Body of pancreas (tissue), 4 donors: ENCODE results near the gene SLC25A30. TPM values are rescaled to one million over a fixed set of nuclear protein-coding genes. Genes with fewer than 3 reads are reported as not detected.

Experiments used
- ATAC-seq: fragments of 150-250 bp; one replicate; pipeline ENCODE4 v1.9.1; 2016
- DNase-seq, 4 donors: peaks; one replicate each; pipeline ENCODE4 v3.0.0-alpha.2; 2019
- H3K27ac ChIP-seq, 4 donors: fragments of 200-600 bp; sonication (generic); 1 replicate in 3 of 4; 2 replicates in 1 of 4; pipeline versions ENCODE4 v1.5.1 to v1.6.1; 2016 to 2019; ENCODE audit warnings: mild to moderate bottlenecking in 1 of 4, mixed read lengths in 1 of 4, moderate library complexity in 1 of 4
- H3K27me3 ChIP-seq, 2 donors: fragments of 200-600 bp; sonication (generic); one replicate each; pipeline ENCODE4 v1.6.0; 2016; ENCODE audit warnings: mild to moderate bottlenecking in 1 of 2
- H3K36me3 ChIP-seq, 2 donors: fragments of 200-600 bp; sonication (generic); replicated peaks in 1 of 2; 2 replicates each; pipeline ENCODE4 v1.5.1; 2016; ENCODE audit warnings: low read depth in 2 of 2; ENCODE audit not compliant: insufficient read depth in 1 of 2
- H3K4me1 ChIP-seq: fragments of 200-600 bp; sonication (generic); one replicate; pipeline ENCODE4 v1.6.0; 2016
- H3K4me3 ChIP-seq, 2 donors: fragments of 200-600 bp; sonication (generic); 1 replicate in 1 of 2; 2 replicates in 1 of 2; pipeline ENCODE4 v1.5.1; 2016 to 2019
- H3K9me3 ChIP-seq, 3 donors: fragments of 200-600 bp; sonication (generic); 1 replicate in 2 of 3; 2 replicates in 1 of 3; pipeline ENCODE4 v1.5.1; 2016
- POLR2A ChIP-seq, 3 donors: fragments of 450-650 bp; IDR thresholded peaks; one replicate each; pipeline ENCODE4 v1.6.1; 2016; ENCODE audit warnings: antibody characterized with exemption in 3 of 3, mild to moderate bottlenecking in 2 of 3
- WGBS, 2 donors: methylation state at CpG; one replicate each; pipeline ENCODE4 v1.1.5; 2017; 5-methylcytosine and 5-hydroxymethylcytosine counted together
- intact Hi-C: fragments of 100-400 bp; cut with DNase I; formaldehyde crosslinking; loops from one replicate; pipeline ENCODE4 v1.15.1; 2023
- total RNA-seq, 2 donors: library from RNA; depleted of rRNA; stranded (reverse); fragments of >200 nt; gene quantifications; one replicate each; pipeline ENCODE4 v1.1.0, GENCODE V29; 2016
- TF ChIP-seq, protein P1 (sequence below), 7 experiments: fragments of 450-650 bp in 4 of 7; fragments of 200-600 bp in 3 of 7; sonication (generic) in 3 of 7; IDR thresholded peaks; one replicate each; pipeline ENCODE4 v1.5.1; 2016 to 2019; ENCODE audit warnings: antibody characterized with exemption in 7 of 7

The SLC25A30 gene
- total RNA-seq, 2 donors from 2014 or later: 7.3 to 10.1 TPM

- no peaks in the 10 kb centered on the region for H3K36me3 ChIP-seq
- H3K27me3 ChIP-seq: no peaks in the 10 kb centered on the region
- intact Hi-C loops: no loop called here
- peaks cover 8% of the 10 kb centered on the region for H3K4me1 ChIP-seq
- no peak for DNase-seq
- H3K9me3 ChIP-seq: no peaks in the 10 kb centered on the region
- H3K4me3 ChIP-seq: no peak overlapping the region
- 64 to 73% methylated on average over 3 of the region's 3 CpGs for WGBS, 2 donors
- TF ChIP-seq, protein P1, sequence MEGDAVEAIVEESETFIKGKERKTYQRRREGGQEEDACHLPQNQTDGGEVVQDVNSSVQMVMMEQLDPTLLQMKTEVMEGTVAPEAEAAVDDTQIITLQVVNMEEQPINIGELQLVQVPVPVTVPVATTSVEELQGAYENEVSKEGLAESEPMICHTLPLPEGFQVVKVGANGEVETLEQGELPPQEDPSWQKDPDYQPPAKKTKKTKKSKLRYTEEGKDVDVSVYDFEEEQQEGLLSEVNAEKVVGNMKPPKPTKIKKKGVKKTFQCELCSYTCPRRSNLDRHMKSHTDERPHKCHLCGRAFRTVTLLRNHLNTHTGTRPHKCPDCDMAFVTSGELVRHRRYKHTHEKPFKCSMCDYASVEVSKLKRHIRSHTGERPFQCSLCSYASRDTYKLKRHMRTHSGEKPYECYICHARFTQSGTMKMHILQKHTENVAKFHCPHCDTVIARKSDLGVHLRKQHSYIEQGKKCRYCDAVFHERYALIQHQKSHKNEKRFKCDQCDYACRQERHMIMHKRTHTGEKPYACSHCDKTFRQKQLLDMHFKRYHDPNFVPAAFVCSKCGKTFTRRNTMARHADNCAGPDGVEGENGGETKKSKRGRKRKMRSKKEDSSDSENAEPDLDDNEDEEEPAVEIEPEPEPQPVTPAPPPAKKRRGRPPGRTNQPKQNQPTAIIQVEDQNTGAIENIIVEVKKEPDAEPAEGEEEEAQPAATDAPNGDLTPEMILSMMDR (IDR thresholded peaks at IDR 0.05): no peak
- TF ChIP-seq POLR2A (IDR thresholded peaks at IDR 0.05): no peak
- no peak for ATAC-seq
- peak overlapping the region in 2 of 4 donors; percentile 24 to 39 for H3K27ac ChIP-seq
Measured at GRCh38 chr13:45439781-45440462, 21.7 kb upstream of the SLC25A30 start.

DNA sequence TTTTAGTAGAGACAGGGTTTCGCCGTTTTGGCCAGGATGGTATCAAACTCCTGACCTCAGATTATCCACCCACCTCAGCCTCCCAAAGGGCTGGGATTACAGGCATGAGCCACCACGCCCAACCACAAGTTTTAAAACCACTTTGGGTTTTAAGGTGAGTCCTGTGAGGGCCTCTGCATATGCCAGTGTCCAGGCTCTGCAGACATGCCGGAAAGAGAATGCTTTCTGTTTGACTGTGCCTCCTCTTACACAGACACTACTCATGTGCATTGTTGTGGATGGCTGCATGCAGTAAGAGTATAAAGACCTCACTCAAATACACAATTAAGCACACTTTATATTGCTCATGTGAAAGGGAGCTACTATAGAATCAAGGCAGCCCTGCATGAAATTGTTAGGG, 20.8 kb upstream of the SLC25A30 start:
- intact Hi-C loops: no loop called here
- 85 to 87% methylated on average over 2 to 4 of the region's 4 CpGs for WGBS, 2 donors
- Histone ChIP-seq H3K36me3 (no peaks in the 10 kb centered on the region), H3K9me3 (no peaks in the 10 kb centered on the region), H3K4me1 (peaks cover 15% of the 10 kb centered on the region), H3K27ac (no peak overlapping the region), H3K4me3 (no peak overlapping the region), H3K27me3 (no peaks in the 10 kb centered on the region)
- ATAC-seq (no peak), DNase-seq (no peak)
- TF ChIP-seq POLR2A (IDR thresholded peaks at IDR 0.05): no peak
- TF ChIP-seq, protein P1 (IDR thresholded peaks at IDR 0.05): no peak

- no peak for TF ChIP-seq POLR2A (IDR thresholded peaks at IDR 0.05)
- TF ChIP-seq, protein P1 (IDR thresholded peaks at IDR 0.05): no peak
- DNase-seq (no peak), ATAC-seq (no peak)
- intact Hi-C loops: no loop called here
- no peaks in the 10 kb centered on the region for H3K27me3 ChIP-seq
- H3K9me3 ChIP-seq: no peaks in the 10 kb centered on the region
- H3K36me3 ChIP-seq: no peaks in the 10 kb centered on the region
- H3K4me1 ChIP-seq: peaks cover 24% of the 10 kb centered on the region
- no peak overlapping the region for H3K27ac ChIP-seq
- 80 to 85% methylated on average over 4 of the region's 4 CpGs for WGBS, 2 donors
- no peak overlapping the region for H3K4me3 ChIP-seq
Measured at GRCh38 chr13:45437947-45438346, 19.8 kb upstream of the SLC25A30 start.

DNA sequence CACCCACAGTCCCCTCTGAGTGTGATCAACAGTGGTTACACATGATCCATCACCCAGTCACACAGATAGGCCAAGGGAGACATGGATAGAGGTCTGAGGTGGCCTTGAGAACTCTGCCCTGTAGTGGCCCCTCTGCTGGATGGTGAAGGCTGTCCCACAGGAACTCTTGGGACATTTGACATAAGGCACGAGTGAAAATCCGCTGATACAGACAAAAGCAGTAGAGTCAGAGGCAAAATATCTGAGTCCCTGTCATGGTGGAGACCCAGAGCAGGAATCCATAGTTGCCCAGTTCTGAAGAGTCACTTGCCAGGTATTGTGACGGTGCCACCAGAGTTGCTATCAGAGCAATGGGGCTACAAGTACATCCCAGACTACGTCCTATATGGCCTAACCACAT, 18.8 kb upstream of the SLC25A30 start:
- ATAC-seq (no peak), DNase-seq (no peak)
- Histone ChIP-seq H3K27ac (no peak overlapping the region), H3K36me3 (no peaks in the 10 kb centered on the region), H3K4me1 (peaks cover 29% of the 10 kb centered on the region), H3K27me3 (no peaks in the 10 kb centered on the region), H3K4me3 (no peak overlapping the region), H3K9me3 (no peaks in the 10 kb centered on the region)
- 90 to 92% methylated on average over 4 of the region's 4 CpGs for WGBS, 2 donors
- TF ChIP-seq, protein P1 (IDR thresholded peaks at IDR 0.05): no peak
- no peak for TF ChIP-seq POLR2A (IDR thresholded peaks at IDR 0.05)
- intact Hi-C loops: no loop called here

DNA sequence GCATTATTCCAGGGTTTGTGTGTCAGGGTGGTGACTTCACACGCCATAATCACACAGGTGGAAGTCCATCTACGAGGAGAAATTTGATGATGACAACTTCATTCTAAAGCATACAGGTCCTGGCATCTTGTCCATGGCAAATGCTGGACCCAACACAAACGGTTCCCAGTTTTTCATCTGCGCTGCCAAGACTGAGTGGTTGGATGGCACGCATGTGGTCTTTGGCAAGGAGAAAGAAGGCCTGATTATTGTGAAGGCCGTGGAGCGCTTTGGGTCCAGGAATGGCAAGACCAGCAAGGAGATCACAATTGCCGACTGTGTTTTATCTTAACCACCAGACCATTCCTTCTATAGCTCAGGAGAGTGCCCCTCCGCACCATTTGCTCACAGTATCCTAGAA, 18.2 kb upstream of the SLC25A30 start:
- no peak for TF ChIP-seq POLR2A (IDR thresholded peaks at IDR 0.05)
- TF ChIP-seq, protein P1 (IDR thresholded peaks at IDR 0.05): no peak
- ATAC-seq (no peak), DNase-seq (no peak)
- Histone ChIP-seq H3K4me3 (no peak overlapping the region), H3K36me3 (no peaks in the 10 kb centered on the region), H3K27ac (no peak overlapping the region), H3K4me1 (peaks cover 29% of the 10 kb centered on the region), H3K27me3 (no peaks in the 10 kb centered on the region), H3K9me3 (no peaks in the 10 kb centered on the region)
- WGBS, 2 donors: 81 to 94% methylated on average over 9 of the region's 9 CpGs
- intact Hi-C loops: no loop called here
